ENCODE measurements around the gene SLC9A3.
A peak's percentile ranks its signal among the peaks of the same experiment; 100 is the strongest.

The SLC9A3 gene

GRCh38 chr5:555058-555623, 30.9 kb upstream of the SLC9A3 start:
- TF ChIP-seq ZFP30 (CRISPR knock-in tag; IDR thresholded peaks at IDR 0.05) (no peak), GLIS3 (CRISPR knock-in tag; IDR thresholded peaks at IDR 0.05) (no peak)
- no peak for ATAC-seq

DNA sequence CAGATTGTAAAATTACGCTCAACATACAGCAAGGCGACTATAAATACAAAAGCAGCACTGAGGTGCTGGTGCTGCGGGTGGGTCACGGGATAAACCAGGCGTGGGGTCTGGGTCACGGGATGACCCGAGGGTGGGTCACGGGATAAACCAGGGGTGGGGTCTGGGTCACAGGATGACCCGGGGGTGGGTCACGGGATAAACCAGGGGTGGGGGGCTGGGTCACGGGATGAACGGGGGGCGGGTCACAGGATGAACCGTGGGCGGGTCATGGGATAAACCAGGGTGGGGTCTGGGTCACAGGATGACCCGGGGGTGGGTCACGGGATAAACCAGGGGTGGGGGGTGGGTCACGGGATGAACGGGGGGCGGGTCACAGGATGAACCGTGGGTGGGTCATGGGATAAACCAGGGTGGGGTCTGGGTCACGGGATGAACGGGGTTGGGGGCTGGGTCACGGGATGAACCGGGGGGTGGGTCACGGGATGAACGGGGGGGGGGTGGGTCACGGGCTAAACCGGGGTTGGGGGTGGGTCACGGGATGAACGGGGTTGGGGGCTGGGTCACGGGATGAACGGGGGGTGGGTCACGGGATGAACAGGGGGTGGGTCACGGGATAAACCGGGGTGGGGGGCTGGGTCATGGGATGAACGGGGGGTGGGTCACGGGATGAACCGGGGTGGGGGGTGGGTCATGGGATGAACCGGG, 30.2 kb upstream of the SLC9A3 start:
- no peak for ATAC-seq
- TF ChIP-seq BACH2 (CRISPR knock-in tag; IDR thresholded peaks at IDR 0.05; ENCODE audit: borderline replicate concordance) (no peak), GLIS3 (CRISPR knock-in tag; IDR thresholded peaks at IDR 0.05) (no peak), SNAI2 (CRISPR knock-in tag; IDR thresholded peaks at IDR 0.05) (no peak), RARB (CRISPR knock-in tag; IDR thresholded peaks at IDR 0.05) (no peak), ZNF70 (CRISPR knock-in tag; IDR thresholded peaks at IDR 0.05) (no peak), ZC3H10 (CRISPR knock-in tag; IDR thresholded peaks at IDR 0.05) (no peak), ISL1 (CRISPR knock-in tag; IDR thresholded peaks at IDR 0.05) (no peak), ARNTL (CRISPR knock-in tag; IDR thresholded peaks at IDR 0.05; ENCODE audit: borderline replicate concordance, low read depth) (no peak), ESRRG (CRISPR knock-in tag; IDR thresholded peaks at IDR 0.05) (no peak), TOX (CRISPR knock-in tag; IDR thresholded peaks at IDR 0.05; ENCODE audit: borderline replicate concordance) (no peak), TCF4 (CRISPR knock-in tag; IDR thresholded peaks at IDR 0.05; ENCODE audit: borderline replicate concordance) (no peak), POU6F1 (CRISPR knock-in tag; IDR thresholded peaks at IDR 0.05; ENCODE audit: borderline replicate concordance, low read depth) (no peak), ZFP30 (CRISPR knock-in tag; IDR thresholded peaks at IDR 0.05) (no peak), CSDC2 (CRISPR knock-in tag; IDR thresholded peaks at IDR 0.05) (no peak), ZNF565 (CRISPR knock-in tag; conservative IDR thresholded peaks at IDR 0.05; ENCODE audit: low read depth) (no peak)
- TF ChIP-seq, protein P1, sequence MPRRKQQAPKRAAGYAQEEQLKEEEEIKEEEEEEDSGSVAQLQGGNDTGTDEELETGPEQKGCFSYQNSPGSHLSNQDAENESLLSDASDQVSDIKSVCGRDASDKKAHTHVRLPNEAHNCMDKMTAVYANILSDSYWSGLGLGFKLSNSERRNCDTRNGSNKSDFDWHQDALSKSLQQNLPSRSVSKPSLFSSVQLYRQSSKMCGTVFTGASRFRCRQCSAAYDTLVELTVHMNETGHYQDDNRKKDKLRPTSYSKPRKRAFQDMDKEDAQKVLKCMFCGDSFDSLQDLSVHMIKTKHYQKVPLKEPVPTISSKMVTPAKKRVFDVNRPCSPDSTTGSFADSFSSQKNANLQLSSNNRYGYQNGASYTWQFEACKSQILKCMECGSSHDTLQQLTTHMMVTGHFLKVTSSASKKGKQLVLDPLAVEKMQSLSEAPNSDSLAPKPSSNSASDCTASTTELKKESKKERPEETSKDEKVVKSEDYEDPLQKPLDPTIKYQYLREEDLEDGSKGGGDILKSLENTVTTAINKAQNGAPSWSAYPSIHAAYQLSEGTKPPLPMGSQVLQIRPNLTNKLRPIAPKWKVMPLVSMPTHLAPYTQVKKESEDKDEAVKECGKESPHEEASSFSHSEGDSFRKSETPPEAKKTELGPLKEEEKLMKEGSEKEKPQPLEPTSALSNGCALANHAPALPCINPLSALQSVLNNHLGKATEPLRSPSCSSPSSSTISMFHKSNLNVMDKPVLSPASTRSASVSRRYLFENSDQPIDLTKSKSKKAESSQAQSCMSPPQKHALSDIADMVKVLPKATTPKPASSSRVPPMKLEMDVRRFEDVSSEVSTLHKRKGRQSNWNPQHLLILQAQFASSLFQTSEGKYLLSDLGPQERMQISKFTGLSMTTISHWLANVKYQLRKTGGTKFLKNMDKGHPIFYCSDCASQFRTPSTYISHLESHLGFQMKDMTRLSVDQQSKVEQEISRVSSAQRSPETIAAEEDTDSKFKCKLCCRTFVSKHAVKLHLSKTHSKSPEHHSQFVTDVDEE (CRISPR knock-in tag; IDR thresholded peaks at IDR 0.05): no peak
- TF ChIP-seq, protein P2, sequence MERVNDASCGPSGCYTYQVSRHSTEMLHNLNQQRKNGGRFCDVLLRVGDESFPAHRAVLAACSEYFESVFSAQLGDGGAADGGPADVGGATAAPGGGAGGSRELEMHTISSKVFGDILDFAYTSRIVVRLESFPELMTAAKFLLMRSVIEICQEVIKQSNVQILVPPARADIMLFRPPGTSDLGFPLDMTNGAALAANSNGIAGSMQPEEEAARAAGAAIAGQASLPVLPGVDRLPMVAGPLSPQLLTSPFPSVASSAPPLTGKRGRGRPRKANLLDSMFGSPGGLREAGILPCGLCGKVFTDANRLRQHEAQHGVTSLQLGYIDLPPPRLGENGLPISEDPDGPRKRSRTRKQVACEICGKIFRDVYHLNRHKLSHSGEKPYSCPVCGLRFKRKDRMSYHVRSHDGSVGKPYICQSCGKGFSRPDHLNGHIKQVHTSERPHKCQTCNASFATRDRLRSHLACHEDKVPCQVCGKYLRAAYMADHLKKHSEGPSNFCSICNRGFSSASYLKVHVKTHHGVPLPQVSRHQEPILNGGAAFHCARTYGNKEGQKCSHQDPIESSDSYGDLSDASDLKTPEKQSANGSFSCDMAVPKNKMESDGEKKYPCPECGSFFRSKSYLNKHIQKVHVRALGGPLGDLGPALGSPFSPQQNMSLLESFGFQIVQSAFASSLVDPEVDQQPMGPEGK (CRISPR knock-in tag; IDR thresholded peaks at IDR 0.05; ENCODE audit: borderline replicate concordance): no peak

DNA sequence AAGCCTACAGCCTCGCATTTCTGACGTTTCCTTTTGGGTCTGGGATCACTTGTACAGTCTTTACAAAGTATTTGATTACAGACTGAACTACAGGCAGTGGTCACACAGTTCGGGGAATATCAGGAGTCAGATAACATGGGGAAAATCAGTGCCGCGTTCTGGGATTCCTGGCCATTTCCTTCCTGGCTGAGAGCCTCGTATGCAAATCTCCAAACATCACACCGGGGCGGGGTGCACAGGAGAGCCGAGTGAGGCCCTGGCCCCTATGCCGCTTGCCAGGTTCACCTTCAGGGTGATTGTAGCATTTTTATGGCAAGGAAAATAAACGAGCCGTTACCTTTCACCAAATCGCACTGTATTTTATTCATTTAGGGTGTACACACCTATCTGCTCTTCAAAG, 29.6 kb upstream of the SLC9A3 start:
- ATAC-seq: peak; percentile 52
- TF ChIP-seq OSR1 (CRISPR knock-in tag; IDR thresholded peaks at IDR 0.05) (no peak), ZFP30 (CRISPR knock-in tag; IDR thresholded peaks at IDR 0.05) (no peak)

DNA sequence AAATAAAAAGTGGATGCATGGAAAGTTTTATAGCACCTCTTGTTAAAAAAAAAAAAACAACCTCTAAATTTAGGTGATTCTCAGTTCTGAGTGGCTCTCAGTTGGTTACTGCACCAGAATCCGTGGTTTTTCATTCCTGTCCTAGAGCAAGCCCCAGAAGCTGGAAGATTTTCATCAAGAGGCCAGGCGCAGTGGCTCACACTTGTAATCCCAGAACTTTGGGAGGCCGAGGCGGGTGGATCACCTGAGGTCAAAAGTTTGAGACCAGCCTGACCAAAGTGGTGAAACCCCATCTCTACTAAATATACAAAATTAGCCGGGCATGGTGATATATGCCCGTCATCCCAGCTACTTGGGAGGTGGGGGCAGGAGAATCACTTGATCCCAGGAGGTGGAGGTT, 27.2 kb upstream of the SLC9A3 start:
- ATAC-seq: no peak
- no peak for TF ChIP-seq RARB (CRISPR knock-in tag; IDR thresholded peaks at IDR 0.05)
- no peak for TF ChIP-seq CSDC2 (CRISPR knock-in tag; IDR thresholded peaks at IDR 0.05)
- no peak for TF ChIP-seq ZNF70 (CRISPR knock-in tag; IDR thresholded peaks at IDR 0.05)
- TF ChIP-seq ARNTL (CRISPR knock-in tag; IDR thresholded peaks at IDR 0.05; ENCODE audit: borderline replicate concordance, low read depth): no peak
- TF ChIP-seq ESRRG (CRISPR knock-in tag; IDR thresholded peaks at IDR 0.05): no peak
- no peak for TF ChIP-seq TCF4 (CRISPR knock-in tag; IDR thresholded peaks at IDR 0.05; ENCODE audit: borderline replicate concordance)
- TF ChIP-seq OSR1 (CRISPR knock-in tag; IDR thresholded peaks at IDR 0.05): no peak
- no peak for TF ChIP-seq GLIS3 (CRISPR knock-in tag; IDR thresholded peaks at IDR 0.05)
- no peak for TF ChIP-seq ZFP3 (CRISPR knock-in tag; IDR thresholded peaks at IDR 0.05)
- TF ChIP-seq ZNF565 (CRISPR knock-in tag; conservative IDR thresholded peaks at IDR 0.05; ENCODE audit: low read depth): no peak
- TF ChIP-seq PPARA (CRISPR knock-in tag; IDR thresholded peaks at IDR 0.05; ENCODE audit: borderline replicate concordance): no peak
- no peak for TF ChIP-seq TOX (CRISPR knock-in tag; IDR thresholded peaks at IDR 0.05; ENCODE audit: borderline replicate concordance)
- TF ChIP-seq, protein P3, sequence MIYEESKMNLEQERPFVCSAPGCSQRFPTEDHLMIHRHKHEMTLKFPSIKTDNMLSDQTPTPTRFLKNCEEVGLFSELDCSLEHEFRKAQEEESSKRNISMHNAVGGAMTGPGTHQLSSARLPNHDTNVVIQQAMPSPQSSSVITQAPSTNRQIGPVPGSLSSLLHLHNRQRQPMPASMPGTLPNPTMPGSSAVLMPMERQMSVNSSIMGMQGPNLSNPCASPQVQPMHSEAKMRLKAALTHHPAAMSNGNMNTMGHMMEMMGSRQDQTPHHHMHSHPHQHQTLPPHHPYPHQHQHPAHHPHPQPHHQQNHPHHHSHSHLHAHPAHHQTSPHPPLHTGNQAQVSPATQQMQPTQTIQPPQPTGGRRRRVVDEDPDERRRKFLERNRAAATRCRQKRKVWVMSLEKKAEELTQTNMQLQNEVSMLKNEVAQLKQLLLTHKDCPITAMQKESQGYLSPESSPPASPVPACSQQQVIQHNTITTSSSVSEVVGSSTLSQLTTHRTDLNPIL (CRISPR knock-in tag; IDR thresholded peaks at IDR 0.05; ENCODE audit: low read depth): no peak
- TF ChIP-seq SNAI2 (CRISPR knock-in tag; IDR thresholded peaks at IDR 0.05): no peak
- no peak for TF ChIP-seq ZFP30 (CRISPR knock-in tag; IDR thresholded peaks at IDR 0.05)
- TF ChIP-seq, protein P4, sequence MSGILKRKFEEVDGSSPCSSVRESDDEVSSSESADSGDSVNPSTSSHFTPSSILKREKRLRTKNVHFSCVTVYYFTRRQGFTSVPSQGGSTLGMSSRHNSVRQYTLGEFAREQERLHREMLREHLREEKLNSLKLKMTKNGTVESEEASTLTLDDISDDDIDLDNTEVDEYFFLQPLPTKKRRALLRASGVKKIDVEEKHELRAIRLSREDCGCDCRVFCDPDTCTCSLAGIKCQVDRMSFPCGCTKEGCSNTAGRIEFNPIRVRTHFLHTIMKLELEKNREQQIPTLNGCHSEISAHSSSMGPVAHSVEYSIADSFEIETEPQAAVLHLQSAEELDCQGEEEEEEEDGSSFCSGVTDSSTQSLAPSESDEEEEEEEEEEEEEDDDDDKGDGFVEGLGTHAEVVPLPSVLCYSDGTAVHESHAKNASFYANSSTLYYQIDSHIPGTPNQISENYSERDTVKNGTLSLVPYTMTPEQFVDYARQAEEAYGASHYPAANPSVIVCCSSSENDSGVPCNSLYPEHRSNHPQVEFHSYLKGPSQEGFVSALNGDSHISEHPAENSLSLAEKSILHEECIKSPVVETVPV (CRISPR knock-in tag; IDR thresholded peaks at IDR 0.05): no peak

Data from SK-N-SH treated with all-trans-retinoic acid at 6 μM for 48 hours (cell line).